Fibroblast of skin of left quadriceps (primary cell): ENCODE data around the gene NSFL1C.
"Not testable (repeated sequence)": the region's sequence is repeated elsewhere in the genome, so short reads cannot be mapped to it uniquely, and the experiment has no call there.

Experiments used
- DNase-seq, 2 experiments: peaks; one replicate each; pipeline ENCODE4 v3.0.0-alpha.2; 2013; ENCODE audit warnings: low read depth in 2 of 2

Gene NSFL1C

DNA sequence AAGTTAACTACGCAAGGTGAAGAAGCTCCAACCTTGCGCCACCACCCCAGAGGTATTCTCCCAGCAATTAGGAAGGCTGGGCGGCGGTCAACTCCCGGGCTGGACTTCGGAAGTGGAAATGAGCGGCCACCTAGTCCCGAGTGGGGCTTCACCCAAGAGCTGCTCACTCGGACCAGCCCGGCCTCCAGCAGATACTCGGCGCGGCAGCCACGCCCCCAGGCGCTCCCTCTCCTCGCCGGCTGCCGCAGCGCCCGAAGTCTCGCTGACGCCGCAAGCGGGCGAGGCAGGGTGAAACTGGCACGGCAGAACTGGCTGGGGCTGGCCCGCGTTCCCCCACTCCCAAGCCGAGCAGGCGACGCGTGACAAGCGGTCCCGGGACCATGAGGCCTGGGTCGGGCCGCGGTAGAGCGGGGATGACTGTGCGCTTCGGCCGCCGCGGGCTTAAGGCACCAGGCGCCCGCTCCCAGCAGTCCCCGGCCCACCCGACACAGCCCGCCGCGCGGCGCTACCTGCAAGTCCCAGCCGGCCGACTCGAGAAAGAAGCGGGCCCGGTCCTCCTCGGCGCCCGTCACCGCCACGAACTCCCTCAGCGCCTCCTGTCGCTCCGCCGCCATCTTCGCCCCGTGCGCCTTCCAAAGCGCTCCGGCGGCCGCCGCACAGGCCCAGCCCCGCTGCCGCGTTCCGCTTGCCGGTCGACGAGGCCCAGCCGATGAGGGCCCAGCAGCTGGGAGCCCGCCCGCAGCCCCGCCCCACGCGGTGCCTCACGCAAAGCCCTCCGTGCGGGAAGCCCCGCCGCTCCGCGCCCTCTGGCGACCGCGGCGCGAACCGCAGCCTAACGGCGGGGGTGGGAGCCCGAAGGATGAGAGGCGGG lies at the start of gene NSFL1C:
Gene NSFL1C (minus strand): TSS at position 639 of the 871 bp plus-strand sequence. CDS start 25 bp downstream, at position 614.
- DNase-seq = peak; percentile 82 to 85

- no peak for DNase-seq
Observed at GRCh38 chr20:1513801-1514200, 47.2 kb upstream of the NSFL1C start.

DNA sequence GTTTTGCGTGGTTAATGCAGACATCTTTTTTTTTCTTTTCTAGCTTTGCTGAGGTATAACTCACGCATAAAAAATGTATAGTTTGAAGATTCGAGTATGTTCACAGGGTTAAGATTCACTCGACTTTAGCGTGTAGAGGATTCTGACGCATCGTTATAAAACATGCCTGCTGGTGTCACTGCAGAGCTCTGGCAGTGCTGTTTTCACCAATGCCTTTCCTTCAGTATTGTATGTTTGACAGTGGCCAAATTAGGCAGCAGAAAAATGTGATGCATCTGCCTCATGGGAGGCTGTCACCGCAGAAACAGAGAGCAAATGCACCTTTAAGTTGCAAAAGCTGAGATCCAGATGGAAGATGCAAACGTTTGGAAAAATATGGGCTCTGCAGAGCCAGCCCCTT lies 42.6 kb upstream of the NSFL1C start:
- DNase-seq = no peak

GRCh38 chr20:1508574-1508973 lies 41.9 kb upstream of the NSFL1C start:
- no peak for DNase-seq

DNA sequence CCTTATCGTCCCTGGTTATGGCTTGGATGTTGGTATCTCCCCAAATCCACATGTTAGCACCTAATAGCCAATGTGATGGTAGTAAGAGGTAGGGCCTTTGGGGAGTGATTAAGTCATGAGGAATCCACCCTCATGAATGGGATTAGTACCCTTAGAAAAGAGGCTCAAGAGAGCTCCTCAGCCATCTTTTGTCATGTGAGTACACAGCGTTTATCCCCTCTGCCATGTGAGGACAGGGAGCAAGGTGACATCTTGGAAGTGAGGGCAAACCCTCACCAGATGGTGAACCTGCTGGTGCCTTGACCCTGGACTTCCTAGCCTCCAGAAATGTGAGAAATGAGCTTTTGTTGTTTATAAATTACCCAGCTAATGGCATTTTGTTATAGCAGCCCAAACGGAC lies 40.6 kb upstream of the NSFL1C start:
- DNase-seq = no peak

- no peak for DNase-seq
Observed at GRCh38 chr20:1505871-1506270, 39.2 kb upstream of the NSFL1C start.

GRCh38 chr20:1505361-1505760 lies 38.7 kb upstream of the NSFL1C start:
- DNase-seq = no peak

- DNase-seq = peak; percentile 62 to 65
Observed at GRCh38 chr20:1503564-1504227, 37.0 kb upstream of the NSFL1C start.

GRCh38 chr20:1500496-1500895 lies 33.8 kb upstream of the NSFL1C start:
- no peak for DNase-seq

- no peak for DNase-seq
Observed at GRCh38 chr20:1499528-1500420, 33.1 kb upstream of the NSFL1C start.

- DNase-seq = not testable (repeated sequence)
Observed at GRCh38 chr20:1497371-1497770, 30.7 kb upstream of the NSFL1C start.

DNA sequence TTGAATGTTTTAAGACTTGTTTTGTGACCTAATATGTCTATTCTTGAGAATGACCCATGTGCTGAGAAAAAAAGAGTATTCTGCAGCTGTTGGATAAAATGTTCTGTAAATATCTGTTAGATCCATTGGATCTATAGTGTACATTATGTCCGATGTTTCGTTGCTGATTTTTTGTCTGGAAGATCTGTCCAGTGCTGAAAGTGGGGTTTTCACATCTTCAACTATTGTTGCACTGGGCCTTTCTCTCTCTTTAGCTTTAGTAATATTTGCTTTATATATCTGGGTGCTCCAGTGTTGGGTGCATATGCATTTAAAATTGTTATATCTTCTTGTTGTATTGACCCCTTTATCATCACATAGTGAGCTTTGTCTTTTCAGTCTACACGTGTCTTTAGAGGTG lies 30.3 kb upstream of the NSFL1C start:
- DNase-seq = no peak

DNA sequence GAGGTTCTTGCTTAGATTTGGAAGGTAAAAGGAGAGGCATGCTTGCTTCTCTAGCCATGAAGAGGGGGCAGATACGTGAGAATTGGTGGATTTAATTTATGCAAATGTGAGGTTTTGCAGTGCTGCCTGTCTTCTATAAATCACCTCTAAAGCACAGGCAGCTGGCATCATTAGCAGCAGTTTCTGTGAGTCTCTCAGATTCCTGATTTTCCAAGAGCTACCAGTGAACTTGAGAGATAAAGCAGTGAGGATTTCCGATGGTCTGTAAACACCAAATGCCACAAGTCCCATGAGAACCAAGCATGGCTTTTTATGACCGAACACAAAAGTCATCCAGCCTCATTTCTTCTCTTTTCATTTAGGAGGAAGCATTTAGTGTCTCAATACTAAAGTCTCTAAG lies 27.8 kb upstream of the NSFL1C start:
- DNase-seq = no peak

GRCh38 chr20:1493536-1493935 lies 26.9 kb upstream of the NSFL1C start:
- DNase-seq = no peak

DNA sequence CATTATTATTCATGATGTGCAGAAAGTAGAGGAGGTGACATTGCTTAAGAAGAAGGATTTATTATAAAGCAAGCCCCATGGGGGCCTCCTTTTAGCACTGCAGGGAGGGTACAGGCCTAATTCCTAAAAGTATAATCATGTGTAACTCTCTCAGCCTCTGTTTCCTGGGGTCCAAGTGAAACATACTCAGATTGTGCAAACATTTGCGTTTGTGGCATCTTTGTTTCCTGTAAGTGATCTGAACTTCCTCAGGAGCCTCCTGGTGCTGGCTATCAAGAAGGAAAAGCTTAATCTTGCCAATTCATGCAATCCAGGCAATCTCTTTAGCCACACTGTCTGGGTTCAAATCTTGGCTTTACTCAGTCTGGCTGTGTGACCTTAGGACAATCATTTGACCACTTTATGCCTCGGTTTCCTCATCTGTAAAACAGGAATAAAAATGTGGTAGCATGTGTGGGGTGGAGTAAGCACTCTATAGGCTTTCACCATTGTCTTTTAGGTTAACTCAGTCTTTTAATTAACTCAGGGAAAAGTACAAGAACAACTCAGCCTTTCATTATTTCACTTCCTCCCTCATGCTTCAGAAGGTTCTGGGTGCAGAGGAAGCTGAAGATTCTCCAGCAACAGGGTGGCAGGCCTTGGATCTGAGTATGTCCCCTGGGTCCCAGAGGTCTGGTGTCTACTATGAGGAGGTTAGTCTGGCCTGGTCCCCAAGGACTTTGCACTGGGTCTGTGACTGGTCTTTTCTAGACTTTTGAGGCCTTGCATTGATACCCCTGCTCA lies 25.4 kb upstream of the NSFL1C start:
- DNase-seq = no peak

- DNase-seq = no peak
Observed at GRCh38 chr20:1491281-1491840, 24.7 kb upstream of the NSFL1C start, which contains the start of gene SIRPB2. Gene SIRPB2, minus strand, starts transcription at chr20:1491420. Its CDS starts 61 bp downstream, at chr20:1491359.

DNA sequence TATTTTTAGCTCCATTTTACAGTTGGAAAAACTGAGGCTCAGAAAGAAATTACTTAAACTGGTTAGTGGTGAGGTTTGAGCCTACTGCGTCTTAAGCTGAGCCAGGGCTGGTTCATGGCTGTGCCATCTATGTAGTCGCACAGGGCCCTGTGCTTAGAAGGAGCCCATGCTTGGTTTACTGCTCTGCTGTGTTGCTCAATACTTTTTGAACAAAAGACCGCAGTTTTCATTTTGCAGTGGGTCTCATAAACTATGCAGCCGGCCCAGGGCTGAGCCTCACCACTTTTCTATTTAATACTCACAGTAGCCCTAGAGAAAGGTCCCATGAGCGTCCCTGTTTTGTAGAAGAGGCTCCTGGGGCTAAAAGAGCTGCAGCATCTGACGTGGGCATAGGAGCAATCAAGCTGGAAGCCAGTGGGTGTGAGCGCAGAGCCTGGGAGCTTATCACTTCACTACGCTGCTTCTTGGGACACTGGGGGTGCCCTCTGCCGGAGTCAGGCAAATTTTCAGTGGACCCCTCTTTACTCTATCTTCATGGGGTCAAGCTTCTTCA lies 24.1 kb upstream of the NSFL1C start:
- no peak for DNase-seq

- DNase-seq = no peak
Observed at GRCh38 chr20:1489764-1490436, 23.3 kb upstream of the NSFL1C start.

DNA sequence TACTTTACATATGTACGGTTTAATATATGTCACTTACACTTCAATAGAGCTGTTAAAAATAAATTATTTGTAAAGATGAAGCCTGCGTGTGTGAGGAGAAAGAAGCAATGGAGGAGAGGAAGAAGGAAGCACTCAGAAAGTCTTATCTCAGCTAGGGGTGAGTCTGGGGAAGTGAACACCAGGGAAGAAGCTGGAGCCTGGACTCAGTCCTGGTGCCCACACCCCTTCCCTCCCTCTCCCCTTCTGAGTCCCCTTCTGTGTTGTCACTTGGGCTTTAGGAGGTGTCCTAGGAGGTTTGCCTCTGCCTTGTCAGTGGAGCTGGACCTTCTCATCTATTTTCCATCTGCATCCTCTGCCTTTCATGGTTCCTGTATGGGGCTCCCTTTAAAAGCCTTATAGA lies 22.7 kb upstream of the NSFL1C start:
- DNase-seq = no peak

DNA sequence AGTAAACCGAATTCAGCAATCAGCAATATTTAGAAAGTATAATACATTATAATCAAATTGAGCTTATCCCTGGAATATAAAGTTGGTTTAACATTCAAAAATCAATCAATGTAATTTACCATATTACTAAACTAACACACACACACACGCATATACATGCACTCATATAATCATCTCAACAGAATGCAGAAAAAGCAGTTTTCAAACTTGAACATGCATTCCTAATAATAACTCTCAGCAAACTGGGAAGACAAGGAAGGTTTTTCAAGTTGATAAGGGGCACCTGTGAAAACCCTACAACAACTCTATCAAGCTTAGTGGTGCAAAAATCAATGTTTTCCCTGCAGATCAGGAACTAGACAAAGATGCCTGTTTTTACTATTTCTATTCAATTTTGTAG lies 19.9 kb upstream of the NSFL1C start:
- no peak for DNase-seq
